Gastroesophageal sphincter (tissue), 4 donors: ENCODE data around the gene RGSL1. TPM values are rescaled to one million over a fixed set of nuclear protein-coding genes. Genes with fewer than 3 reads are reported as not detected.

Experiments
- ATAC-seq: fragments of 150-250 bp; one replicate; pipeline ENCODE4 v1.9.1; 2016; ENCODE audit warnings: mild to moderate bottlenecking, moderate library complexity
- H3K27ac ChIP-seq, 4 donors: fragments of 200-600 bp; sonication (generic) in 3 of 4; 1 replicate in 3 of 4; 2 replicates in 1 of 4; pipeline ENCODE4 v1.5.1; 2016 to 2019
- H3K27me3 ChIP-seq: fragments of 200-600 bp; sonication (generic); one replicate; pipeline ENCODE4 v1.5.1; 2019
- H3K36me3 ChIP-seq, 2 donors: fragments of 200-600 bp; sonication (generic); one replicate each; pipeline ENCODE4 v1.5.1; 2019; ENCODE audit warnings: control low read depth in 1 of 2
- H3K4me1 ChIP-seq, 3 donors: fragments of 200-600 bp; sonication (generic); 1 replicate in 2 of 3; 2 replicates in 1 of 3; pipeline ENCODE4 v1.5.1; 2016 to 2019; ENCODE audit warnings: control low read depth in 2 of 3
- H3K4me3 ChIP-seq, 2 donors: fragments of 200-600 bp; sonication (generic); one replicate each; pipeline ENCODE4 v1.5.1; 2019; ENCODE audit warnings: mild to moderate bottlenecking in 1 of 2, moderate library complexity in 1 of 2
- H3K9me3 ChIP-seq, 3 donors: fragments of 200-600 bp; sonication (generic); one replicate each; pipeline ENCODE4 v1.5.1; 2017 to 2019; ENCODE audit warnings: control low read depth in 2 of 3
- CTCF ChIP-seq, 4 experiments: fragments of 200-600 bp in 2 of 4; fragments of 450-650 bp in 2 of 4; sonication (generic) in 1 of 4; IDR thresholded peaks; one replicate each; pipeline ENCODE4 v1.5.1; 2017 to 2019; ENCODE audit warnings: antibody characterized with exemption in 4 of 4, mild to moderate bottlenecking in 2 of 4, moderate library complexity in 2 of 4
- EP300 ChIP-seq: sonication (generic); formaldehyde crosslinking; IDR thresholded peaks from one replicate; pipeline ENCODE4 v1.6.1; 2017; ENCODE audit warnings: antibody characterized with exemption, mild to moderate bottlenecking
- POLR2A ChIP-seq, 2 donors: fragments of 450-650 bp; IDR thresholded peaks; one replicate each; pipeline ENCODE4 v1.6.1; 2017; ENCODE audit warnings: antibody characterized with exemption in 2 of 2, mild to moderate bottlenecking in 2 of 2, moderate library complexity in 1 of 2
- POLR2AphosphoS5 ChIP-seq: sonication (generic); formaldehyde crosslinking; IDR thresholded peaks from one replicate; pipeline ENCODE4 v1.6.1; 2017; ENCODE audit warnings: antibody characterized with exemption
- WGBS, 2 donors: methylation state at CpG; one replicate each; pipeline ENCODE4 v1.1.5; 2018; ENCODE audit warnings: low coverage in 1 of 2; 5-methylcytosine and 5-hydroxymethylcytosine counted together
- total RNA-seq, 4 donors: library from RNA; depleted of rRNA; stranded (reverse); fragments of >200 nt; gene quantifications; one replicate each; pipeline ENCODE4 v1.1.0, GENCODE V29; 2016

The RGSL1 gene
- total RNA-seq, 4 donors from 2014 or later = 0.04 TPM; not detected in 3

DNA sequence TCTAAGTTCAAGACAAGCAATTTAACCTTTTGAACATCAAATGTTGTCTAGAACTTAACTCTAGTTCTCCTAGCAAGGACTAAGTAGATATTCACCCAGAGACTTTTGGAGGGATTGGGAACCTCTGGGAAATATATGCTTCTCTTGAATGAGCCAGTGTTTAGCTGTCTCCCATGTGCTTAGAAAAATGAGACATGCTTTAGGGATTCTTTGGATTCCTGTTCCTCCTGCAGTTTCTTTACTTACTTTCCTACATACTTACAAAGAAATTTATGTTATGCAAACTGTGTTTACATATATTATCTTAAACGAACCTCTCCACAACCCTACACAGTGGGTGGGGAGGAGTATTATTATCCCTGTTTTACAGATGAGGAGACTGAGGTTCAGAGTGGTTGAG, 99.9 kb downstream of the RGSL1 start:
- Histone ChIP-seq H3K36me3 (no peaks in the 10 kb centered on the region), H3K27ac (no peak overlapping the region), H3K27me3 (no peaks in the 10 kb centered on the region), H3K9me3 (peaks cover 0 to 17% (median 0%) of the 10 kb centered on the region in 3 donors), H3K4me1 (no peaks in the 10 kb centered on the region), H3K4me3 (no peak overlapping the region)
- ATAC-seq = no peak
- TF ChIP-seq CTCF (IDR thresholded peaks at IDR 0.05) (no peak), POLR2AphosphoS5 (no peak), EP300 (no peak), POLR2A (IDR thresholded peaks at IDR 0.05) (no peak)
- 20 to 44% methylated on average over 1 of the region's 1 CpG for WGBS, 2 donors

- no peak for ATAC-seq
- peaks cover 0 to 17% (median 0%) of the 10 kb centered on the region in 3 donors for H3K9me3 ChIP-seq
- 88% methylated on average over 2 of the region's 2 CpGs; no CpG with 5 or more reads in 1 of the 2 donors for WGBS, 2 donors
- no peak overlapping the region for H3K27ac ChIP-seq
- no peak overlapping the region for H3K4me3 ChIP-seq
- TF ChIP-seq POLR2A (IDR thresholded peaks at IDR 0.05) (no peak), POLR2AphosphoS5 (no peak), EP300 (no peak), CTCF (IDR thresholded peaks at IDR 0.05) (no peak)
- H3K27me3 ChIP-seq = no peaks in the 10 kb centered on the region
- no peaks in the 10 kb centered on the region for H3K4me1 ChIP-seq
- no peaks in the 10 kb centered on the region for H3K36me3 ChIP-seq
Measured at GRCh38 chr1:182552527-182552926, 102.6 kb downstream of the RGSL1 start.

DNA sequence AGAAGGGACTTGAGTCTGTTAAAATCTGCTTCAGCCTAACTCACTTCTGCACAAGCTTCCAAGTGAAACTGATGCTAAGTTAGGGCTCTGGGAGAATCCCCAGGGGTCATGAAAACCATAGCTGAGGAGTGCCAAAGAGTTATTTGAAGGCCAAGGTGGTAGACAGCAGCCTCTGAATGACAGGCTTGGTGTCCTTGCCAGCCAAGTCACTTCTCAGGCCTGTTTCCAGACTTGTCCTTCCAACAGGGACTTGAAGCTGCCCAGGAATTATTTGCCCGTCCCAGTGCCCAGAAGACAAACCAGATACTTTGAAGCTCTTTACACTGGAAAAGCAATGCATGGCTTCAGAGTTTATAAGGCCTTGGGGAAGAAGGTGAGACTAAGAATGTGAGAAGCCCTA, 105.5 kb downstream of the RGSL1 start:
- 90 to 100% methylated on average over 1 of the region's 1 CpG for WGBS, 2 donors
- H3K27me3 ChIP-seq = no peaks in the 10 kb centered on the region
- ATAC-seq = no peak
- TF ChIP-seq CTCF (IDR thresholded peaks at IDR 0.05) = no peak
- TF ChIP-seq EP300 = no peak
- TF ChIP-seq POLR2A (IDR thresholded peaks at IDR 0.05) = no peak
- no peak for TF ChIP-seq POLR2AphosphoS5
- H3K4me1 ChIP-seq = no peaks in the 10 kb centered on the region
- H3K27ac ChIP-seq = no peak overlapping the region
- no peaks in the 10 kb centered on the region for H3K36me3 ChIP-seq
- H3K4me3 ChIP-seq = no peak overlapping the region
- H3K9me3 ChIP-seq = peaks cover 0 to 17% (median 0%) of the 10 kb centered on the region in 3 donors

DNA sequence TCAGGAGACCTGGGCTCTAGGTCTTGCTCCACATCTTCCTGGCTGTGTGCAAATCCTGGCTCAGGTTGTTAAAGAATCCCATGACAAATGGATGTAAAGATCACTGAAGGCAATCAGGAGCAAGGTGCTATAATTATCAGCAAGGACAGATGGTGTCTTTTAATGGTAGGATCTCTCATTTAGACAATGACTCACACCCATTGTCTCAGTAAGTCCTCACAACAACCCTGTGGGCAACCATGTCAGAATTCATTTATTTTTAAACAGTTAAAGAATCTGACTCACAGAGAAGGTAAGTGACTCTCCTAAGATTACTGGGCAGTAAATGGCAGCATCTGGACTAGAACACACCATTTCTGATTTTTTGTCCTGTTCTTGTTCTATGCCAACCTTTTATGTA, 106.3 kb downstream of the RGSL1 start:
- Histone ChIP-seq H3K27me3 (no peaks in the 10 kb centered on the region), H3K4me1 (no peaks in the 10 kb centered on the region), H3K36me3 (no peaks in the 10 kb centered on the region), H3K27ac (no peak overlapping the region), H3K4me3 (no peak overlapping the region), H3K9me3 (peaks cover 0 to 17% (median 0%) of the 10 kb centered on the region in 3 donors)
- TF ChIP-seq CTCF (IDR thresholded peaks at IDR 0.05) = no peak
- no peak for TF ChIP-seq POLR2AphosphoS5
- no peak for TF ChIP-seq EP300
- no peak for TF ChIP-seq POLR2A (IDR thresholded peaks at IDR 0.05)
- ATAC-seq = no peak

DNA sequence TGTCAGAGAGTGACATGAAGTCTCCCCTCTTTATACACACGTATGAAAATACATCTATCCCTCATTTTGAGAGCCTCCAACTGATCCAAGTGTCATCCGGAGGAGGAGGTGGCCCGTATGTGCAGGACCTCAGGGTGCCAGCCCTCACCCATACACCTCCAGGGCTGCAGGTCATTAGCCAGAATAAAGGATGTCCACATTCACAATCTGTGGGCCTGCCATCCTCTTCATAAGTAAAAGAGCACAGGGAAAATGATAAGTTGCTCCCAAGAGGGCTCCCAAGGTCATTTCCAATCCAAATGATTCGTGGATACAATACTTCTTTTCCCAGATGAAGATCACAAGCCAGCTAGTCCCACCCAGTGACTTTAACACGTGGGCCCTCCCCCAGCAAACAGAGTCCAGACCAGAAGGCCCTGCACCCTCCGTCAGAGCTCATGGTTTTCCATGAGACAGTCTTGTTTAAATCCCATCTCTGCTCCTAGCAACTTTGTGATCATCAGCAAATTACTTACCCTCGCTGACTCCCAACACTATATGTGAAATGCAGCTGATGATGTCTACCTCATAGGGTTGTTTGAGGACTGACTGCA, 110.5 kb downstream of the RGSL1 start:
- 69 to 74% methylated on average over 3 to 6 of the region's 7 CpGs for WGBS, 2 donors
- no peak for TF ChIP-seq CTCF (IDR thresholded peaks at IDR 0.05)
- TF ChIP-seq POLR2A (IDR thresholded peaks at IDR 0.05) = no peak
- no peak for TF ChIP-seq EP300
- TF ChIP-seq POLR2AphosphoS5 = no peak
- ATAC-seq = no peak
- H3K4me3 ChIP-seq = no peak overlapping the region
- no peak overlapping the region for H3K27ac ChIP-seq
- H3K36me3 ChIP-seq = no peaks in the 10 kb centered on the region
- no peaks in the 10 kb centered on the region for H3K27me3 ChIP-seq
- H3K4me1 ChIP-seq = no peaks in the 10 kb centered on the region
- H3K9me3 ChIP-seq = no peaks in the 10 kb centered on the region
